Stimulated activated CD8-positive, alpha-beta memory T cell treated with anti-CD3 and anti-CD28 coated beads, Interleukin-7, amount 100 ng/mL, for 24 hours (primary cell): ENCODE results near the gene MTSS2.

Source experiments
- DNase-seq: peaks from one replicate; pipeline ENCODE4 v3.0.0-alpha.2; 2020; ENCODE audit warnings: low read depth

The MTSS2 gene

DNA sequence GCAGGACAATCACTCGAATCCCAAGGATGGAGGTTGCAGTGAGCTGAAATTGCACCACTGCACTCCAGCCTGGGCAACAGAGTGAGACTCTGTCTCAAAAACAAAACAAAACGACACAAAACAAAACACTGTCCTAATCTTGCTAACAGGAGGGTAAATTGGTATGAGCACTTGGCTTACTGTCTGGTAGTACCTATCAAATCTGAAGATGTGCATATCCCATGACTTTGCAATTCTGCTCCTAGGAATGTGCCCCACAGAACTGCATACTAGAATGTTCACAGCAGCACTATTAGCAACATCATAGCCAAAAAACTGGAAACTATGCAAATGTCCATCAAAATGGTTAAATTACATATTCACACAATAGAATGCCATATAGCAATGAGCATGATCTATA lies 15.7 kb downstream of the MTSS2 start:
- no peak for DNase-seq

DNA sequence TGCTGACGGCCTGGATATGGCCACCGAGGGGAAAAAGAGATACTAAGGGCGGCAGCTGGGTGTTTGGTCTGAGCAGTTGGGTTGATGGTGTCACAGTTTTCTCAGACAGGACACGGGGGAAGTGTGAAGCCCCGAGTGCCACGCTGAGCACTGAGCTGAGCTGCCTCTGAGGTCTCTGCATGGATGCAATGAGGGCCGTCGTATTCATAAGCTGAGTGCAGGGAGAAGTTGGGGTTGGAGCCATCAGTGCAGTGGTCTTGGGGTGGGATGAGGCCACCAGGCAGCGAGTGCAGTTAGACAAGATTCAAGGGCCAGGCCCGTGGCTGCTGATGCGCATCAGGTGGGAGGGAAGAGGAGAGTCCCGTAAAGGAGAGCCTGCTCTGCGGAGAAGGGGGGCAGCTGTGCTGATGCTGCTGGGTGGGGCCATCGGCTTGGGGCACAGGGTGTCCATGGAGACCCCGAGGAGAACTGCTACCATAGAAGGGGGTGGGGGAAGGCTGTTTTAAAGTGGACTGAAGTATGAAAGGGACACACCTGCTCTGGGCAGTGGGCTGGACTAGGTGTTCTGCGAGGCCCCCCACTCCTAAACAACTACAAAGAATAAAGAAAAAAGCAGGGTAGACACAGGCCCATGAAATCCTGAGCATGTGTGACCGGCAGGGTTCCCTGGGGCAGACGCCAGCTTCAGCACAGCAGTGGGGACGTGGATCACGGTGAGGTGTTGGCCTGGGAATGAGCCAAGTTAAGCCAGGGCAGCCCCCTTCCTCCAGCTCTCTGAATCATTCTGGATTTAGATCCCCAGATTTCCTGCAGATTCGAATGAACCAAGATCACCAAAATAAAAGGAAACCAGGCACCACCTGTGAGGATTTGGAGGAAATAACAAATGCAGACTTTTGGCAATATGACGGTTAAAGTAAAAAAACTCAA lies 19.8 kb downstream of the MTSS2 start:
- no peak for DNase-seq

DNA sequence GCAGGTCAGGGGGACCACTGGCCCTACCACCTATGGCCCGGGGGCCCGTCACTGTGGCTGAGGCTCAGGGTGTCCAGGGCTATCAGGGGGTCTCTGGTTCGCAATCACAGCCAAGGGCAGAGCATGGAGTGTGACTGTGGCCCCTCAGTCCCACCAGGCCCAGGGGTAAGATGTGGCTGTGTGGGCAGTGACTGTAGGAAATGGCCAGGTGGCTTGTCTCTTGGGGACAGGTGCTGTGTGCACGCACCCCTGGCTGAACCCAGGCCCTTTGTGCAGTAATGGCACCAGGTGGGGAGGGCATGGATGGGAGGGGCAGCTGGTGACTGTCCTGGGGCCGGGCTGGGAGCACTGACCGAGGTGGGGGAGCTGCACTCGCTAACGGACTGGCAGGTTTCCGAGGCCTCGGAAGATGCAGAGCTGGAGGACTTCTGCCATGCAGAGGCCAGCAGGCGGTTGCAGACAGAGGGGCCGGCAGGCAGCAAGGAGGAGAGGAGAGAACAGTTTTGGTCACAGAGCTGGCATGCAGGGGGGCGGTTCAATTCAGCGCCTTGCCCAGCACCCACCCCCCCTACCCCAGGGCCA lies 20.6 kb downstream of the MTSS2 start:
- no peak for DNase-seq

DNA sequence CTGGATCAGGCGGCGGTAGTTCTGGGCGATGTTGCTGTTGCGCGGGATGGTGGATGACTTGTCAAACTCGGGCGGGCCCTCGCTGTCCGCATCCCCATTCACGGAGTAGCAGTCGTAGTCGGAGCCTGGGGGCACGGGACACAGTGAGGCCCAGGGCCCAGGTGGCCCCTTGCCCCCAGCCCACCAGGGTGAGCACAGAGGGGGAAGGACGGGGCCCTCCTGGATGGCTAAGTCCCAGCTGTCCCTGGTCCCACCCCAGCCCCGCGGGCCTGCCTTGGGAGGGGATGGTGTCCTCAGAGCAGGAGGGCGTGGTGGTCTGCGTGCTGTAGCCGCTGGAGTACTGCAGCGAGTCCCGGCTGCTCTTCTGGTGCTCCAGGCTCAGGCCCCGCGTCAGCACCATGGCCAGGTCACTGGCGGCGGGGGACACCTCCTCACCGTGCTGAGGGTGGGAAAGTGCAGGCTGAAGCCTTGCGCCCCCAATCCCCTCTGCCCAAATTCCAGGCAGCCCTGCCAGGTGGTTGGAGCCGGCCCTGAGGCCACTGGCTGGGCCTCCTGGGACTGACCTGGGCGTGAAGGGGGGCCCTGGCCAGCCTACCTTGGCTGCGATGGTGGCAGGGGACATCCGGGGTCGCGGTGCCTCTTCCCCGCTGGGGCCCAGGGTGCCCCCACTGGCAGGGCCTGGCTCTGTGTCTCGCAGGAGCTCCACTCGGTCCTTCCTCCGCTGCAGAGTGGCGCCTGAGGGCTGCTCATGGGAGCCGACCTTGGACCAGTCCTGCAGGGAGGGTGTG lies 21.3 kb downstream of the MTSS2 start:
- DNase-seq = no peak

DNA sequence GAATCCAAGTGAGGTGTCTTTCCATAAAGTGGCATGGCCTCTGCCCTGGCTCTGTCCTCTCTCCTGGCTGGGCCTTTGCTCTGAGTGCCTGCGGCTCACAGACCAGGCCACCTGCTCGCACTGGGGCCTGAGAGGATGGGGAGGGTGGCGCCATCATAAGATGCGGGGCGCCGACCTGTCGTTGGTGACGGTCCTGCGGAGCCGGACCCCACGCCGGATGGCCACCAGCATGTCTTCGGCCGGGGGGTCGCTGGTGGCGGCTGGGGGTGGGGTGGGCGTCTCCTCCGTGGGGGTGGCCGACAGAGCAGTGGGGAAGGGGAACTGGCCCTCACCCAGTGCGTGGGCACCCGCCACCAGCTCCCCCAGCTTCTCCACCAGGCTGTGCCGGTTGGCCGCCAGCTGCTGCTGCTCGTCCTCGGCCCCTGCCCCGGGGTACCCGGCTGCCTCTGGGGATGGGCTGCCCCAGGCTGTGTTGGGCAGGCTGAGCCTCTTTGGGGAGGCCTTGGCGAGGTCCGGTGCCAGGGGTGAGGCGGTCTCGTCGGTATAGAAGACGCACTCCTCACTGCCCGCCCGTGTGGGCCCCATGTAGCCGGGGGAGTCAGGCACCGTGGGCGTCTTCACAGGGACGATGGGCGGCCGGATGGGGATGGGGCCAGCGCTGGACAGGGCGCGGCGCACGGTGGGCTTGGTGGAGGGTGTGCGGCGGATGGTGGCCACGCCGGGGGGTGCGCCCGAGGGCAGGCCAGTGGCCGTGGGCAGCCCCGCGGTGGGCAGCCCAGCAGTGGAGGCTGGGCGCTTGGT lies 22.1 kb downstream of the MTSS2 start:
- no peak for DNase-seq

DNA sequence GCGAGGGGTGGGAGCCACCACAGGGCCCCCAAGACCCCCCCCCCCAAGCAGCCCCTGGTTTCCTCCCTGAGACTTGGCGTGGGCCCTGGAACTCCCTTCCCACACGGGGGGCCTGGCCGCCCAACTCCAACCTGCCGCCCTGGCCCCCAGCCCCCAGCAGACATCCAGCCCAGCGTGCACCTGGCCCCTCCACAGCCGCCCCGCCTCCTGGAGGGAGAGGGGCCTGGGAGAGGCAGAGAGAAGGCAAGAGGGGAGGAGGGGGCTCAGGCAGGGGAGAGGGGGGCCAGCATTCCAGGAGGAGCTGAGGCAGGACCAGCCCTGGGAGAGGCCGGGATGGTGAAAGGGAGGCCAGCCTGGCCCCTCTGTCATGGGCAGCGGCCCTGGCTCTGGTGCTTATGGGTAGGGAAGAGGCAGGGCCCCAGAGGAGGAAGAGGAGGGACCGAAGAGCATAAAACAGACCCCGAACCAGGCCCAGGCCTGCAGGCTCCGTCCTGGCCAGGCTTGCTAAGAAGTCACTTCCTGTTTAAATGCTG lies 22.8 kb downstream of the MTSS2 start:
- no peak for DNase-seq

DNA sequence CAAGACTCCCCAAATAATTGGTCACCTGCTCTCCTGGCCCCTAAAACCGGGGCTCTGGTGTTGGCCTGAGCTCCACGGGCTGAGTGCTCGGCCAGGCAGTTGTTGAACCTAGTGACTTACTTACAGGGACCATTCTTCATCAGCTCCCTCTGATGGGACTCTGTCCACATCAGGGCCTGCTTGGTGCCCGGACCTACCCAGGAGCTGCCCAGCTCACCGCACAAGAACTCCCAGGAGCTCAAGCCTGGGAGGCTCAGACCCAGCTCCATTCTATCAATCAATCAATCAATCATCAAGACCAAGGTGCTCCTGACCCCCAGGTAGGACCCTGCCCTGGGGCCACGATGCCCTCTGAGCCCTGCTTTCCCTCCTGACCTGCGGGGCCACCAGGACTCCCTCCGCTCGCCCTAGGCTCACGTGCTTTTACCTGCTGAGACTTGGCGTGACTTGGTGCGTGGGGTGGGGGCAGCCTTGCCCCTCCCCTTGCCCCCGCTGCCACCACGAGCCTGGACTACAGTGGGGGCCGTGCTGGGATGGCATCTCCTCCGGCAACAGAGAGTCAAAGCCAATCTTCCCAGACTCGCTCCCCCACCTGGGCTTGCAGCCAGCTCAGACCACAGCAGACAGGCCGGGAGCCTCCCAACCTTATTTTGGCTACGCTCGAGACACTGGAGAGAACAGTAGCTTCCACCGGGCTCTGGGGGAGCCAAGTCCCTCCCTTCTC lies 23.8 kb downstream of the MTSS2 start:
- no peak for DNase-seq

DNA sequence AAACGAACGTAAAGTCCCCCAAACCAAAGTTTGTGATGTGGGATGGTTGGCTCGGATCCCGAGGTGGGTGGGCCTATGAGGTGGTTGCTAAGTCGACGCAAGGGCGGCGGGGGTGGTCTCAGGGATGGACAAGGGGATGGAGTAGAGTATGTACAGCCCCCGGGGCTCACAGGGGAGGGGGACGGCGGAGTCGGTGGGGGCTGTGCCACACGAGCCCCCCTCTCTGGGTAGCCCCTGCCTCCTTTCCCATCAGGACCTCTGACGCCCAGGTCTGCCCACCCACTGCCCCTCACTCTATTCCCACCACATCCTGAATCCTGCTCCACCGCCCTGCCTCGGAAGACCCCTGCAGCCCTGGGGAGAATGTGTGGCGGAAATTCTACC lies 24.3 kb downstream of the MTSS2 start:
- no peak for DNase-seq

DNA sequence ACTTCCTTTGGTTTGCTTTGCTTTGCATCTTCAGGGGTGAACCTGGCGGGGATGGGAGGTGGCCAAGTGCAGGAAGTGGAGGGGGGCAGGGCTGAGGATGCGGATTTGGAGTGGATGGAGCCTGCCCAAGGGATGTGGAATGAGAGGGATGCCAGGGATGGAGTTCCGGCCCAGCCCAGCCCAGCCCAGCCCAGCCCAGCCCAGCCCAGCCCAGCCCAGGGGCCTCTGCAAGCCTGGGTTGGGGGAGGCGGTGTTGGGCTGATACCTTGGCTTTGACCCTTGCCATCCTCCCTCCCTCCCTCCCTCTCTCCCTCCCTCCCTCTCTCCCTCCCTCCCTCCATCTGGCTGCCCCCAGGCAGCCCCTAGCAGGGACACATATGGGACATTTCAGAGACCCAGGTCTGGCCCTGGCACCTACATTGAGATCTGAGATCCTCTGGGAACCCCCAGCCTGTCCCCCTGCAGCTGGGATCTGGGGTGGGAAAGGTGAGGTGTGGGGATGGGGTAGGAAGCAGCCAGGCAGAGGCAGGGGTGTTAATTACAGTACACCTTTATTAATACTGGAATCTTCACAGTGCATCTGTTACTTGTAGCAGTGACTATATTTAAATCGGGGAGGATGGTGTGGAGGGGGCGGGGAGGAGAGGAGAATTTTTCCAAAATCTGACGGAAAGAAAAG lies 25.0 kb downstream of the MTSS2 start:
- no peak for DNase-seq

DNA sequence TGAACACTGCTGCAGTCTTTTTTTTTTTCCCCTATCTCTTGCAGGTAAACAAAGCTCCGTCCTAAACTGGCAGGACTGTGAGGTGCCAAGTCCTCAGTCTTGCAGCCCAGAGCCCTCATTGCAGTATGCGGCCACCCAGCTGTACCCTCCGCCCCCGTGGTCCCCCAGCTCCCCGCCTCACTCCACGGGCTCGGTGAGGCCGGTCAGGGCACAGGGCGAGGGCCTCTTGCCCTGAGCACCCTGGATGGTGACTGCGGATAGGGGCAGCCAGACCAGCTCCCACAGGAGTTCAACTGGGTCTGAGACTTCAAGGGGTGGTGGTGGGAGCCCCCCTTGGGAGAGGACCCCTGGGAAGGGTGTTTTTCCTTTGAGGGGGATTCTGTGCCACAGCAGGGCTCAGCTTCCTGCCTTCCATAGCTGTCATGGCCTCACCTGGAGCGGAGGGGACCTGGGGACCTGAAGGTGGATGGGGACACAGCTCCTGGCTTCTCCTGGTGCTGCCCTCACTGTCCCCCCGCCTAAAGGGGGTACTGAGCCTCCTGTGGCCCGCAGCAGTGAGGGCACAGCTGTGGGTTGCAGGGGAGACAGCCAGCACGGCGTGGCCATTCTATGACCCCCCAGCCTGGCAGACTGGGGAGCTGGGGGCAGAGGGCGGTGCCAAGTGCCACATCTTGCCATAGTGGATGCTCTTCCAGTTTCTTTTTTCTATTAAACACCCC lies 25.7 kb downstream of the MTSS2 start:
- no peak for DNase-seq

DNA sequence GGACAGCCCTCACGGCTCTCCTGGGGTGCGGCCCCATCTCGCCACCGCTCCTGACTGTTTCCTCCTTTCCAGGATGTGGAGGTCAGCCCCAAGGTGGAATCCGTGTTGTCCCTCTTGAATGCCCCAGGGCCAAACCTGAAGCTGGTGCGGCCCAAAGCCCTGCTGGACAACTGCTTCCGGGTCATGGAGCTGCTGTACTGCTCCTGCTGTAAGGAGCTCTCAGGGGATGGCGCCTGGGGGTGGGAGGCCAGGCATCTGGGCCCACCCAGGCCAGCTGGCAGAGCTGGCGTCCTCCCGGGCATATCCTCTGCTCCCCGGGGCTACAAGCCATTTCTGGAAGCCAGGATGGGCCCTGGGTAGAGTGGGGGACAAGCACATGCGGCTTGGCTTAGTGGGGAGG lies 26.3 kb downstream of the MTSS2 start:
- DNase-seq = no peak

DNA sequence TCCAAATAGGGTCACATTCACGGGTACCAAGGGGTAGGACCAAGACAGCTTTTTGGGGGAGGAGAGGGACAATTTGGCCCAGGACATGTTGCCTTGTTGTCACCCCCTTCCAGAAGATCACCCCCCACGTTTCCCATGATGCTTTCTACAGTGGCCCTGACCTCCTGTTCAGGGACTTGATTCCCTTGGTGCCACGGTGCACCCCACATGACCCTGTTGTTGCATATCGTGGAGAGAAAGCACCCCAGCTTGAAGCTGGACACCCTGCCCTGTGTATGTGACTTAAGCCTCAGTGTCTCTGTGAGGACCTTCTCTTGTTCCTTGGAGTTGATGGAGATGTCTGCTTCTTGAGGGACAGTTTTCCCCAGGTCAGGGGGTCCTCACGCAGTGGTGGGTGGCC lies 26.9 kb downstream of the MTSS2 start:
- no peak for DNase-seq

DNA sequence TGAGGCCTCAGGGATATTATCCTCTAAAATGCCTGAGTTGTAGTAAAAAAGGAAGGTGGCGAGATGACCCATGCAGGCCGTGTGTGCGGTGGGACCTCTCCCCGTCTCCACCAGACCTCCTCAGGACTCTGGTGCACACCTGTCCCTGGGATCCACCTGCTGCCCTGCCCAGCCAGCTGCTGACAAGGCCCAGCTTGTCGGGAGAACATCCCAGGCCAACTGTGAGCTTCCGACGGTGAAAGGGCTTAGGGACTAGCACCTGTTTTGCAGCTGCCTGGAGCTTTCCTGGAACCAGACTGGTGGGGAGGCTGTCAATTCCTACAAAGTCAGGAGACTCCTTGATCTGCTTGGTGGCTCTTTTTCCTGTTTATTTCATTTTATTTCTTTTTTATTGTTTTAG lies 27.9 kb downstream of the MTSS2 start:
- DNase-seq = no peak

DNA sequence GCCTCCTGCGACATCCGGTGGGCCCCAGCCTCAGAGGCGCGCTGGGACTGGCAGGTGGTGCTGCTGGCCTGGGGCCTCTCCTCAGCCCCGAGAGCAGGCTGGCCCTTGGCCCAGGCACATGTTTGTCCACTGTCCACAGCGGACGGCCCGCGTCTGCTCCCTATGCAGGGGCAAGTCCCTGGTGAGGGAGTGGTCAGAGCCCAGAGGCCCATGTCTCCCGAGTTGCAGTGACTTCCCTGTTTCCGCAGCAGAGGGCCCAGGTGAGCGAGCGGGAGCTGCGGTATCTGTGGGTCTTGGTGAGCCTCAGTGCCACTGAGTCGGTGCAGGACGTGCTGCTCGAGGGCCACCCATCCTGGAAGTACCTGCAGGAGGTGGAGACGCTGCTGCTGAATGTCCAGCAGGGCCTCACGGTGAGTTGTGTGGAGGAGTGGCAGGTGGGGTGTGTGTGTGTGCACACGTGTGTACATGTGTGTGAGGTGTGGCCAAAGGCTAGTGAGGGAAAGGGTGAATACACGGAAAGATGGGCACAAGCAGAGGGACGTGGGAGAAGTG lies 29.1 kb downstream of the MTSS2 start:
- DNase-seq = no peak

DNA sequence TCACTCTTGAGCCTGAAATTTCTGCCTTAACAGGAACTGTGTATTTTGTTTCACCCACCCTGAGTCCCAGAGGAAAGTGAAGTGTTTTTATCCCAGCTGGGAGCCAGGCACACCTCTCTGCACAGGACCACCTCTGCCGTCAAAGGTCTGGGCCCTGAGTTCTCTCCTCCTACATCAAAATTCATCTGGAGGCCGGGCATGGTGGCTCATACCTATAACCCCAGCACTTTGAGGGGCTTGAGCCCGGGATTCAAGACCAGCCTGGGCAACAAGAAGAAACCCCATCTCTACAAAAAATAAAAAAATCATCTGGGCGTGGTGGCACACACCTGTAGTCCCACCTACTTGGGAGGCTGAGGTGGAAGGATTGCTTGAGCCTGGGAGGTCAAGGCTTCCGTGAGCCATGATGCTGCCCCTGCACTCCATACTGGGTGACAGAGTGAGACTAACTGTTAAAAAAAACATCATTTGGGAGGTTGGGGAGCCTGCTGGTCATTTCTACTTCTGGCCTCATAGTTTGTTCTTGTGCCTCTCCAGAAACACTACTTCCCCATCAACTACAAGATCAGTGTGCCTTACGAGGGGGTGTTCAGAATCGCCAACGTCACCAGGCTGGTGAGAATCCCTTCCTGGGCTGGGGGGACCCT lies 29.7 kb downstream of the MTSS2 start:
- DNase-seq = no peak

DNA sequence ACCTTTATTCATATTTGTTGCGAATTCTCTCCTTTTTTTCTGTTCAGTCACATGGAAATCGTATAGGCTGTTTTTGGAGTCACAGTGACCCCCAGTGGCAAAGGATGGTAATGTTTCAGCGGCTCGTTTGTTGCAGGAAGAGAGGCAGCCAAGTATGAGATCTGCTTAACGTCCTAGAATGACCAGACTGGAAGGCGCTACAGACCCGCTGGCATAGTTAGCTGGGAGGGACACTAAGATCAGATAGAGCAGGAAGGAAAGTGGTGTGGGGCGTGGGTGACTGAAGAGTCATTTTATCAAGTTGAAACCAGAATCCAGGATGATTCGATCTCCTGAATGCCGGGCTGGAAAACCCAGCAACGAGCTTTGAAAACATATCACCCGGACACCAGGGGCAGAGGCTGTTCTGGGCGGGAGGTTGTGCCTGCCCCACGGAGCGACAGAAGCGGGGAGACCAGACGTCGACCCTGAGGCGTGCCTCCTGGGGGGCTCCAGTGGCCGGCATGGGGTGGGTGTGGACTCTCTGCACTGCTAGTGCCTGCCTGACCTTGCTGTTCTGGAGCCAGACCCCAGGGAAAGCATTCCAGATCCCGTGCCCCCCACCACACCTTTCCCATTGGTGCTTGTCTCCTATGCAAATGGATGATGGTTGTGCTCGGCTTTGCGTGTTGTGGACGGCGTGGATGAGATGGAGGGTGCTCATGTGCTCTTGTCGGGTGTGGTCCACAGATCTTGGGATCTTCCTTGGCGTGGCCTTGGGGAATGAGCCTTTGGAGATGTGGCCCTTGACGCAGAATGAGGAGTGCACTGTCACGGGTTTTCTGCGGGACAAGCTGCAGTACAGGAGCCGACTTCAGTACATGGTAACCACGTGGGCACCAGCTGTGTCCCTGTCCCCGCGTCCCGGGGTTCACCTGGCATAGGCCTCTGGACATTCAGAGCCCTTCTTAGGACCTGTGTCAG lies 31.8 kb downstream of the MTSS2 start:
- peak; percentile 74 for DNase-seq

DNA sequence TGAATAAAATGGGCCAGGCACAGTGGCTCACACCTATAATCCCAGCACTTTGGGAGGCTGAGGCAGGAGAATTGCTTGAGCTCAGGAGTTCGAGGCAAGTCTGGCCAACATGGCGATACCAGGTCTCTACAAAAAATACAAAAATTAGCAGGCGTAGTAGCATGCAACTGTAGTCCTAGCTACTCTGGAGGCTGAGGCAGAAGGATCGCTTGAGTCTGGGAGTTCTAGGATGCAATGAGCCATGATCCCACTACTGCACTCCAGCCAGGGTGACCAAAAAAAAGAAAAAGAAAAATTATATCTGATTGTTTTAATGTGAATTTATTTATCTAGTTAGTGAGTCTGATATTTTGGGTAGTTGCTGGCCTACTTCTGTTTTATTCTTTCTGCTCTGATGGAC lies 32.4 kb downstream of the MTSS2 start:
- no peak for DNase-seq

DNA sequence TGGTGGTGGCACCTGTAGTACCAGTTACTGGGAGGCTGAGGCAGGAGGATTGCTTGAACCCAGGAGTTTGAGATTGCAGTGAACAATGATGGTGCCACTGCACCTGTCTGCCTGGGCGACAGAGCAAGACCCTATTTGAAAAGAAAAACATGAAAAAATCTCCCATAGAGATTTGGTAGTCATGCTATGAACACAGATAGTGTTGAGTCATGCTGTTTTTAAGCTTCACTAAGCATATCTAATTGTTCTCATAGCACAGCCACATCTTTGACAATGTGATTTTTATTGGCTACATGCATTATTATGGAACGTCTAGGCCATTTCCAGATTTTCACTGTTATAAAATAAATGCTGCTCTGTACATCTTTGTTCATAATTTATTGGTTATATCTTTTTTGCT lies 33.5 kb downstream of the MTSS2 start:
- no peak for DNase-seq
